ENCODE measurements around the gene COL4A5. TPM values are rescaled to one million over a fixed set of nuclear protein-coding genes. Genes with fewer than 3 reads are reported as not detected.

COL4A5 gene
- total RNA-seq, 1 experiment from 2014 or later: 0.60 TPM

DNA sequence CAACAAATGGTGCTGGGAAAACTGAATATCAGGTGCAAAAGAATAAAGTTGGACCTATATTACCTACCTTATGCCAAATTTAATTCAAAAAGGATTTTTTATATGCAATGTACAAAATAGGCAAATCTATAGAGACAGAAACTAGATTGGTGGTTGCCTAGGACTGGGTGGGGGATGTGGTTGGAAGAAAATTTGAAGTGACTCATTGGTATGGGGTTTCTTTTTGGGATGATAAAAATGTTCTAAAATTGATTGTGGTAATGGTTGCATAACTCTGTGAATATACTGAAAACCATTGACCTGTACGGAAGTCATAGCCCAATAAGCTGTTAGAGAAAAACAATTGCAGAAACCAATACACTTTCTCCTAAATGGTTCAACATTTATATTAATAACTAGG is 72.1 kb downstream of the COL4A5 start:
- BruUV-seq (replicated peaks): no TSS peak
- H3K36me3 ChIP-seq (ENCODE audit: insufficient read depth, low read length, poor library complexity, severe bottlenecking): no peaks in the 10 kb centered on the region
- no peaks in the 10 kb centered on the region for H3K27me3 ChIP-seq (replicated peaks; ENCODE audit: insufficient read depth, low read depth, low read length, poor library complexity)
- H3K4me3 ChIP-seq (ENCODE audit: low read depth, low read length, poor library complexity, severe bottlenecking): no peak overlapping the region
- no peak overlapping the region for H3K27ac ChIP-seq (ENCODE audit: low read depth, low read length, poor library complexity, severe bottlenecking)
- no peak for TF ChIP-seq CTCF (conservative IDR thresholded peaks at IDR 0.05; ENCODE audit: low read depth, low read length)
- TF ChIP-seq EZH2 (IDR thresholded peaks at IDR 0.05; ENCODE audit: borderline replicate concordance, low read depth, low read length, poor library complexity, severe bottlenecking): no peak
- intact Hi-C loops (cut with micrococcal nuclease; ENCODE audit: unreplicated experiment): no loop called here
- CTCF ChIA-PET: no interaction called here
- no peak for DNase-seq (ENCODE audit: low spot score)
- H3K9me3 ChIP-seq (ENCODE audit: low read depth, low read length, poor library complexity, severe bottlenecking): no peaks in the 10 kb centered on the region
- H3K4me1 ChIP-seq (ENCODE audit: insufficient read depth, low read length, poor library complexity, severe bottlenecking): no peaks in the 10 kb centered on the region
- POLR2A ChIA-PET (ENCODE audit: low non-redundant PET): no interaction called here

DNA sequence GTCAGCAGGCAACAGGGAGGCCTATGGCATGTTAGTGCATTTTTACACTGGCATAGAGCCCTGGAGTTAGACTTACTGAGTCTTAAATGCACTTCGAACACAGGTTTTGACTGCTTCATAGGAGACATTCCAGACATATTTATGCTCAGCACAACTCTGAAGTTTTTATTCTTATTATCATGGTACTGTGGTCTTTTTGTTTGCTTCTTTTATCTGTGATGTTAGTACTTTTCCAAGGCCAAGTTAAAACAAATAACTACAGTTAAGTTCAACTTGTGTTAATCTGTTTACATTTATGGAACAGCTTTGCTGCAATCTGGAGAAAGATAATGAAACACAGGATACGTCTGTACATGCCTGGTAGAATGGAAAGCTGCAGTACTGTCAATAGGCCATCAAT is 76.5 kb downstream of the COL4A5 start:
- Histone ChIP-seq H3K4me1 (ENCODE audit: insufficient read depth, low read length, poor library complexity, severe bottlenecking) (no peaks in the 10 kb centered on the region), H3K4me3 (ENCODE audit: low read depth, low read length, poor library complexity, severe bottlenecking) (no peak overlapping the region), H3K27ac (ENCODE audit: low read depth, low read length, poor library complexity, severe bottlenecking) (no peak overlapping the region), H3K27me3 (replicated peaks; ENCODE audit: insufficient read depth, low read depth, low read length, poor library complexity) (peaks cover 13% of the 10 kb centered on the region), H3K36me3 (ENCODE audit: insufficient read depth, low read length, poor library complexity, severe bottlenecking) (no peaks in the 10 kb centered on the region), H3K9me3 (ENCODE audit: low read depth, low read length, poor library complexity, severe bottlenecking) (no peaks in the 10 kb centered on the region)
- no TSS peak for BruUV-seq (replicated peaks)
- POLR2A ChIA-PET (ENCODE audit: low non-redundant PET): no interaction called here
- TF ChIP-seq CTCF (conservative IDR thresholded peaks at IDR 0.05; ENCODE audit: low read depth, low read length) (no peak), EZH2 (IDR thresholded peaks at IDR 0.05; ENCODE audit: borderline replicate concordance, low read depth, low read length, poor library complexity, severe bottlenecking) (no peak)
- CTCF ChIA-PET: no interaction called here
- intact Hi-C loops (cut with micrococcal nuclease; ENCODE audit: unreplicated experiment): no loop called here
- no peak for DNase-seq (ENCODE audit: low spot score)

DNA sequence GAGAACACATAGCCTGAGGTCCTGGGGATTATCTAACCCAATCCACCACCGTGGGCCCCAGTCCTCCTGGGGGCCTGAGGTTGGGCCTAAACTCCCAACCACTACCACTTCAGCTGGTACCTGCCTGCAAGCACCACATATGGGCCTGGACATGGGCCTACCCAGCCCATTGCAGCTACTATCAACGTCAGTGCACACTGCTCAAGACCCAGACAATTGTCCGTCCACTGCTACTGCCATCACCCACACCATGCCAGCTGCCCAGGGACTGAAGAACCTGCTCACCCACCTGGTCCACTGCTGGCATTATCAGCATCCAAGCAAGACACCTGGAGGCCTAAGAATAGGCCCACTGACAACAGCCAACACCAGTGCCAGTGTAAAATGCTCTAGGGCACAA is 88.1 kb downstream of the COL4A5 start:
- Histone ChIP-seq H3K36me3 (ENCODE audit: insufficient read depth, low read length, poor library complexity, severe bottlenecking) (no peaks in the 10 kb centered on the region), H3K9me3 (ENCODE audit: low read depth, low read length, poor library complexity, severe bottlenecking) (no peaks in the 10 kb centered on the region), H3K4me3 (ENCODE audit: low read depth, low read length, poor library complexity, severe bottlenecking) (no peak overlapping the region), H3K27ac (ENCODE audit: low read depth, low read length, poor library complexity, severe bottlenecking) (no peak overlapping the region), H3K27me3 (replicated peaks; ENCODE audit: insufficient read depth, low read depth, low read length, poor library complexity) (no peaks in the 10 kb centered on the region), H3K4me1 (ENCODE audit: insufficient read depth, low read length, poor library complexity, severe bottlenecking) (no peaks in the 10 kb centered on the region)
- BruUV-seq (replicated peaks): no TSS peak
- no peak for DNase-seq (ENCODE audit: low spot score)
- CTCF ChIA-PET: no interaction called here
- TF ChIP-seq EZH2 (IDR thresholded peaks at IDR 0.05; ENCODE audit: borderline replicate concordance, low read depth, low read length, poor library complexity, severe bottlenecking): no peak
- TF ChIP-seq CTCF (conservative IDR thresholded peaks at IDR 0.05; ENCODE audit: low read depth, low read length): no peak
- POLR2A ChIA-PET (ENCODE audit: low non-redundant PET): no interaction called here
- intact Hi-C loops (cut with micrococcal nuclease; ENCODE audit: unreplicated experiment): no loop called here
